ENCODE measurements around the gene ZFP64.

- TF ChIP-seq CTCF (conservative IDR thresholded peaks at IDR 0.05; ENCODE audit: low read length) (no peak), EZH2phosphoT487 (IDR thresholded peaks at IDR 0.05; ENCODE audit: borderline replicate concordance) (no peak)
These were observed 25.4 kb downstream of the ZFP64 start for GRCh38 chr20:52166150-52166549.
